AG09309 (cell line): ENCODE results near the gene GRIN2A.

Experiments used
- DNase-seq: peaks from one replicate; pipeline ENCODE4 v3.0.0-alpha.2; 2010; ENCODE audit warnings: low read depth
- H3K4me3 ChIP-seq: 2 replicates; pipeline ENCODE4 v1.5.1; 2011; ENCODE audit warnings: mild to moderate bottlenecking, low read depth, low read length, moderate library complexity; ENCODE audit not compliant: control insufficient read depth
- TF ChIP-seq, protein P1 (sequence below): IDR thresholded peaks from 2 replicates; pipeline ENCODE4 v1.5.1; 2011; ENCODE audit warnings: mild to moderate bottlenecking, low read depth, low read length, inconsistent platforms; ENCODE audit not compliant: insufficient read depth, control insufficient read depth; ENCODE audit errors: missing control alignments

The GRIN2A gene

DNA sequence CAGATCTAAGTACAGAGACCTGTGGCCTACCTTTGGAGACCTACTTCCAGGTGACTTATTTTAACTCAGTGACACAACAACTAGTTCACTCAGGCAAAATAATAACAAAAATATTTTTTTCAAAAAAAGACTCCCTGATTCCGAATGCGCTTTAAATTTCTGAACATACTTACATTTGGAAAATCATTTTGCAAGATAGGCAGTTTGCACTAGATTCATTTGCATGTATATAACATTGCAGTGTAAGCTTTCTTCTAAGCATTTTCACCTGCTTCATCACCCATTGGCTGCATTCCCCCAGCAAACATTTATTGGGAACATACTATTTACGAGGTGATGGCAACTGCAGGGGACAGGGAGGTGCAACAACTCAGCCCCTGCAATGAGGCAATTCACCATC, 166.8 kb downstream of the GRIN2A start:
- DNase-seq = no peak
- TF ChIP-seq, protein P1, sequence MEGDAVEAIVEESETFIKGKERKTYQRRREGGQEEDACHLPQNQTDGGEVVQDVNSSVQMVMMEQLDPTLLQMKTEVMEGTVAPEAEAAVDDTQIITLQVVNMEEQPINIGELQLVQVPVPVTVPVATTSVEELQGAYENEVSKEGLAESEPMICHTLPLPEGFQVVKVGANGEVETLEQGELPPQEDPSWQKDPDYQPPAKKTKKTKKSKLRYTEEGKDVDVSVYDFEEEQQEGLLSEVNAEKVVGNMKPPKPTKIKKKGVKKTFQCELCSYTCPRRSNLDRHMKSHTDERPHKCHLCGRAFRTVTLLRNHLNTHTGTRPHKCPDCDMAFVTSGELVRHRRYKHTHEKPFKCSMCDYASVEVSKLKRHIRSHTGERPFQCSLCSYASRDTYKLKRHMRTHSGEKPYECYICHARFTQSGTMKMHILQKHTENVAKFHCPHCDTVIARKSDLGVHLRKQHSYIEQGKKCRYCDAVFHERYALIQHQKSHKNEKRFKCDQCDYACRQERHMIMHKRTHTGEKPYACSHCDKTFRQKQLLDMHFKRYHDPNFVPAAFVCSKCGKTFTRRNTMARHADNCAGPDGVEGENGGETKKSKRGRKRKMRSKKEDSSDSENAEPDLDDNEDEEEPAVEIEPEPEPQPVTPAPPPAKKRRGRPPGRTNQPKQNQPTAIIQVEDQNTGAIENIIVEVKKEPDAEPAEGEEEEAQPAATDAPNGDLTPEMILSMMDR = no peak
- H3K4me3 ChIP-seq = no peak overlapping the region

DNA sequence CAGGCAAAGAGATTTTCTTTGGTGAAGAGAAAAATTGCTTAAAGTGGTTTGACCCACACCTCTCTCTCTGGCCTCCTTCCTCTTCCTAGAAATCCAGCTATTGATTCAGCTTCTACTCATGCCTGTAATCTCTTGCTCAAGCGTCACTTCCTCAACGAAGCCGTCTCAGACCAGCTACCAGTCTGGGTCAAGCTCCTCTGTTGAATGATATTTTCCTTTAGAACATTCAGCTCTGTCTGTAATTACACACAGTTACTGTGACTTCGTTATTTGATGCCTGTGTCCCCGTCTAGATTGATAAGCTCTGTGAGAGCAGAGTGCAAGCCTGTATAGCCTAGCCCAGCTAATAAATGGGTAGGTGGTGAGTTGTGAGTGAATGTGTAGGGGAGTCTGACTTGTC, 168.5 kb downstream of the GRIN2A start:
- H3K4me3 ChIP-seq = no peak overlapping the region
- no peak for DNase-seq
- TF ChIP-seq, protein P1 = no peak

DNA sequence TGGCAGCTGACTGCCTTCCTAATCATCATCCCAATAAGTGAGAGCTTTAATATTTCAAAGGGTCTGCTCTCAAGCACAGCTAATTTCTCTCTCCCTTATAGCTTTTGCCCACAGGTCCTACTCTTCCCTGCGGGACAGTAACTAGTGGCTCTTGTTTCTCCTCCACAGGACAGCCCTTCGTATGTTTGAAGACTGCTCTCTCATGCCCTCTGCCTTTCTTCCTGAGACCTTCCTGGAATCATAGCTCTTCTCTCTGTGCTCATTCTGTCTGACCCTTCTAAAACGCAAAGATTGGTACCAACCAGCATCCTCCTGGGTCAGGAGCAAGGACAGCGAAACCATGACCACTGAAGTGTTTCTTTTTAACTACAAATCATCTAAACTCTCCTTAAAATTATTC, 168.9 kb downstream of the GRIN2A start:
- TF ChIP-seq, protein P1 = no peak
- no peak overlapping the region for H3K4me3 ChIP-seq
- no peak for DNase-seq

DNA sequence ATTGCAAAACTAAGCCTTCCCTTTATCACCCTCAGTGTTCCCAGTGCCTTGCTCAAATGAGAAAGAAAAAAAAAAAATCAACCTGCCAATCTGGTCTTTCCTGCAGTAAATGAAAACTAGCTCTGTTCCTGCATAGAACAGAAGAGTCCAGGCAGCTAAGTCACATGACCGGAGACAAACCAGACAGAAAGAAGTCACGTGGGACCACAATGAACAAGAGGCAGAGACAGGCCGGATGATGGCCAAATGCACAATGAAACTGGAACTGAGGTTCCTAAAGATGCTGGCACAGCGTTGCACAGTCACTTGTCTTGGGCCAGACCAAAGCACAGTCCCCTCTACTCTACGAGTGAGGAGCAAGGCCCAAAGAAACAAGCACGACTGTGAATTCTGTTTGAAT, 172.5 kb downstream of the GRIN2A start:
- TF ChIP-seq, protein P1 = no peak
- no peak for DNase-seq
- H3K4me3 ChIP-seq = no peak overlapping the region

DNA sequence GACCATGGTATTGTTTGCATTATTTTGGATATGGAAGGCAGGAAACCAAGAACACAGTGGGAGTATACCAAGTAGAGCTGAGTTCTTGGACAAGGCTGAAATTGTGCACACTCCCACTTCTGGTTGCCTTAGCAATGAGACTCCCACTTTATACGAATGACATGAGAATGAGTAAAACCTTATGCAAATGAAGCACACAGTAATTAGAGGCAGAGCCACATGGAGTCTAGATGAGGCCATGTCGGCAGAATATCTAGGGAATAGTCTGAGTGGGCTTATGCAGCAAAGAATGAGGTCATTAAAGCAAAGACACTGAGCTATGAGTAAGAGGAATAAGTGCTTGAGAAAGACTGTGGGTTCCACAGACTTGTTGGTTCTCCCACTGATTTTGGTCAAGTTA, 178.7 kb downstream of the GRIN2A start:
- H3K4me3 ChIP-seq = no peak overlapping the region
- TF ChIP-seq, protein P1 = no peak
- DNase-seq = no peak

DNA sequence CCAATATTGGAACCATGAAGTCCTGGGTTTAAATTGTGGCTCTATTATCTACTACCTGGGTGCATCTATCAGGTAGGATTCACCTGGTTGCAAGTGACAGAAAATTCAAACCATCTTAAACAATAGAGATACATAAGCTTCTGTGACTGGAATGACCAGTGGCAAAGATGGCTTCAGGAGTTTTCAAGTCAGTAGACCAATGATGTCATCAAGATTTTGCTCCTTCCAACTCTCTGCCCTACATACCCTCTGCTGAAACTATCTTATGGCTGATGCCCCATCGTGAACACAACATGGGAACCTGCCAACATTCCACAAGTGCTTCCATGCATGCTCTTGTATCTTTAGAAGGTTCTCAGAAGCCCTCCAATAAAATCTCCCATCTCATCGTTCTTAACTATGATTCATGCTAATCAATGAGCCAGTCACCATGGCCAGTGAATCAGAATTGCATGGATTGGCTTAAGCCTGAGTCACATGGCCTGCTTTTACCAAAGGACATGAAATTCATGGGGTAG, 180.9 kb downstream of the GRIN2A start:
- DNase-seq = no peak
- TF ChIP-seq, protein P1 = no peak
- no peak overlapping the region for H3K4me3 ChIP-seq

DNA sequence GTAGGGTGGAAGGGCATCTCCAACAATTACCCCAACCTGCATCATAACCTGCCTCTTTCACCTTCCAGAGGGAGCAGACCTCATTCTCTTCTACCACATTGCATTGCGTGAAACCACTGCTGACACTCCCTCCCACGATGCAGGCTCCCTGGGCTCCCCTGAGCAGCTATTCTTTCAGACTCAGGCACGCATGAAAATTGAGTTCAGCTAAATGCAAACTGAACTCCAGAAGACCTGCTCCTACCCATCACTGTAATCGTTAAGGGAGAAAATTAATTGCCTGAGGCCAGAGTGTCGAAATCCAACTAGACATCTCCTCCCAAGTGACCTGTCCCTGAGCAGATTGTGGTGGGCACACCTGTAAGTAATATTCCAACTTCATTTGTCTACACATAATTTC, 186.0 kb downstream of the GRIN2A start:
- TF ChIP-seq, protein P1 = no peak

More for the DNA sequence above, 186.0 kb downstream of the GRIN2A start:
- H3K4me3 ChIP-seq = no peak overlapping the region
- no peak for DNase-seq
